Keratinocyte (primary cell): ENCODE results near the gene TNNT1. TPM values are rescaled to one million over a fixed set of nuclear protein-coding genes. Genes with fewer than 3 reads are reported as not detected.

ENCODE experiments used
- DNase-seq: peaks from one replicate; pipeline ENCODE4 v3.0.0-alpha.2; 2011; ENCODE audit warnings: low read depth, missing footprints, low spot score
- FAIRE-seq: peaks from 2 replicates; lab custom pipeline; 2011; peaks lifted over from hg19 to GRCh38; lab: Jason Lieb, UNC
- H2AFZ ChIP-seq: 2 replicates; pipeline ENCODE4 v1.6.0; 2012; ENCODE audit warnings: low read length, control low read depth, inconsistent platforms; ENCODE audit not compliant: control insufficient read depth
- H3K27ac ChIP-seq: 2 replicates; pipeline ENCODE4 v1.5.1; 2011; ENCODE audit warnings: low read length; ENCODE audit not compliant: control insufficient read depth, insufficient read depth
- H3K27me3 ChIP-seq: 3 replicates; pipeline ENCODE4 v1.6.0; 2011; ENCODE audit warnings: low read length; ENCODE audit not compliant: control insufficient read depth, insufficient read depth; ENCODE audit errors: extremely low read depth
- H3K36me3 ChIP-seq, 2 experiments: 2 replicates in 1 of 2; 3 replicates in 1 of 2; pipeline ENCODE4 v1.5.1; 2011; ENCODE audit warnings: low read length in 2 of 2, mild to moderate bottlenecking in 1 of 2; ENCODE audit not compliant: control insufficient read depth in 2 of 2, insufficient read depth in 2 of 2; ENCODE audit errors: extremely low read depth in 1 of 2
- H3K4me1 ChIP-seq: 3 replicates; pipeline ENCODE4 v1.5.1; 2011; ENCODE audit warnings: low read length; ENCODE audit not compliant: control insufficient read depth, insufficient read depth; ENCODE audit errors: extremely low read depth
- H3K4me2 ChIP-seq: 3 replicates; pipeline ENCODE4 v1.6.0; 2011; ENCODE audit warnings: low read depth, low read length; ENCODE audit not compliant: control insufficient read depth, insufficient read depth; ENCODE audit errors: extremely low read depth
- H3K4me3 ChIP-seq, 3 experiments: fragments of 200-600 bp in 1 of 3; sonication (generic) in 1 of 3; 2 replicates in 2 of 3; 3 replicates in 1 of 3; pipeline ENCODE4 v1.5.1; 2011 to 2016; ENCODE audit warnings: low read length in 3 of 3, mild to moderate bottlenecking in 3 of 3, control low read depth in 2 of 3, inconsistent platforms in 1 of 3, low read depth in 1 of 3, mixed read lengths in 1 of 3, mixed run types in 1 of 3, moderate library complexity in 1 of 3; ENCODE audit not compliant: control insufficient read depth in 2 of 3, insufficient read depth in 2 of 3; ENCODE audit errors: extremely low read depth in 1 of 3
- H3K79me2 ChIP-seq: 2 replicates; pipeline ENCODE4 v1.6.0; 2012; ENCODE audit warnings: low read length; ENCODE audit not compliant: control insufficient read depth, insufficient read depth
- H3K9ac ChIP-seq: 3 replicates; pipeline ENCODE4 v1.6.0; 2011; ENCODE audit warnings: low read length; ENCODE audit not compliant: control insufficient read depth, insufficient read depth; ENCODE audit errors: extremely low read depth
- H3K9me1 ChIP-seq: 3 replicates; pipeline ENCODE4 v1.6.0; 2011; ENCODE audit warnings: low read length; ENCODE audit not compliant: control insufficient read depth, insufficient read depth; ENCODE audit errors: extremely low read depth
- H3K9me3 ChIP-seq: 2 replicates; pipeline ENCODE4 v1.5.1; 2012; ENCODE audit warnings: low read depth, low read length; ENCODE audit not compliant: control insufficient read depth
- H4K20me1 ChIP-seq: 3 replicates; pipeline ENCODE4 v1.6.0; 2011; ENCODE audit warnings: low read length; ENCODE audit not compliant: control insufficient read depth, insufficient read depth; ENCODE audit errors: extremely low read depth
- CTCF ChIP-seq, 3 experiments: IDR thresholded peaks in 1 of 3; conservative IDR thresholded peaks in 1 of 3; optimal IDR thresholded peaks in 1 of 3; 2 replicates in 2 of 3; 3 replicates in 1 of 3; pipeline versions ENCODE3 to v1.5.1; 2011; ENCODE audit warnings: low read length in 3 of 3, mild to moderate bottlenecking in 3 of 3, moderate library complexity in 2 of 3, control low read depth in 1 of 3, inconsistent platforms in 1 of 3; ENCODE audit not compliant: insufficient read depth in 2 of 3; ENCODE audit errors: extremely low read depth in 1 of 3
- EZH2 ChIP-seq: IDR thresholded peaks from one replicate; pipeline ENCODE4 v1.6.1; 2012; ENCODE audit warnings: inconsistent platforms, mild to moderate bottlenecking, low read length, moderate library complexity
- dilution Hi-C: fragments of 300-500 bp; cut with MboI; formaldehyde crosslinking; loops from one replicate; pipeline ENCODE4 v1.7.0; 2020; ENCODE audit warnings: low sequenced_read_pairs; ENCODE audit not compliant: extremely low pct_ligation_motif_present
- polyA plus RNA-seq, 5 experiments: library from polyadenylated mRNA; depleted of rRNA in 3 of 5; stranded (reverse) in 3 of 5; stranded (forward) in 1 of 5; unstranded in 1 of 5; fragments of >200 nt; gene quantifications; 1 replicate in 1 of 5; 2 replicates in 3 of 5; 3 replicates in 1 of 5; pipeline versions ENCODE4 v1.2.1 to v1.2.3, GENCODE V29; 2011 to 2012; ENCODE audit warnings: missing spikeins in 2 of 5, low read depth in 1 of 5, low replicate concordance in 1 of 5

Gene TNNT1
- polyA plus RNA-seq, 1 donor (not counting 4 experiments of a cell fraction or from before 2014, with no cell fraction given), result 99.6 TPM

GRCh38 chr19:55136399-55137102, 12.5 kb downstream of the TNNT1 start:
- Histone ChIP-seq H3K4me2 (no peak overlapping the region), H3K9me3 (no peaks in the 10 kb centered on the region), H3K79me2 (no peaks in the 10 kb centered on the region), H3K27ac (no peak overlapping the region), H3K4me3 (no peak overlapping the region), H3K27me3 (no peaks in the 10 kb centered on the region), H3K9me1 (no peaks in the 10 kb centered on the region), H4K20me1 (no peaks in the 10 kb centered on the region), H3K4me1 (no peaks in the 10 kb centered on the region), H3K36me3 (peaks cover 0 to 13% of the 10 kb centered on the region in 2 experiments), H3K9ac (no peak overlapping the region), H2AFZ (no peak overlapping the region)
- TF ChIP-seq CTCF (optimal IDR thresholded peaks at IDR 0.05 in 1 of 3, IDR thresholded peaks at IDR 0.05 in 1 of 3, conservative IDR thresholded peaks at IDR 0.05 in 1 of 3; ENCODE audit: extremely low read depth in 1 of 3, insufficient read depth in 2 of 3, low read length in 3 of 3) (no peak), EZH2 (no peak)
- dilution Hi-C loops, result no loop called here
- no peak for DNase-seq
- no peak for FAIRE-seq

- DNase-seq, result no peak
- FAIRE-seq, result no peak
- Histone ChIP-seq H3K79me2 (no peaks in the 10 kb centered on the region), H3K9ac (no peak overlapping the region), H3K4me2 (no peak overlapping the region), H3K9me3 (no peaks in the 10 kb centered on the region), H3K9me1 (no peaks in the 10 kb centered on the region), H3K27ac (no peak overlapping the region), H3K27me3 (no peaks in the 10 kb centered on the region), H3K36me3 (peaks cover 0 to 13% of the 10 kb centered on the region in 2 experiments), H3K4me1 (no peaks in the 10 kb centered on the region), H4K20me1 (no peaks in the 10 kb centered on the region), H2AFZ (no peak overlapping the region), H3K4me3 (no peak overlapping the region)
- dilution Hi-C loops, result no loop called here
- TF ChIP-seq CTCF (optimal IDR thresholded peaks at IDR 0.05 in 1 of 3, IDR thresholded peaks at IDR 0.05 in 1 of 3, conservative IDR thresholded peaks at IDR 0.05 in 1 of 3; ENCODE audit: extremely low read depth in 1 of 3, insufficient read depth in 2 of 3, low read length in 3 of 3) (no peak), EZH2 (no peak)
Measured at GRCh38 chr19:55134736-55135135, 14.3 kb downstream of the TNNT1 start.
